Adrenal gland (tissue), 5 donors: ENCODE measurements around the gene GALR2.
"Not testable (repeated sequence)": the region's sequence is repeated elsewhere in the genome, so short reads cannot be mapped to it uniquely, and the experiment has no call there.

Source experiments
- CTCF ChIP-seq, 6 experiments: fragments of 450-650 bp in 4 of 6; fragments of 200-600 bp in 2 of 6; sonication (generic) in 1 of 6; IDR thresholded peaks; 1 replicate in 5 of 6; 2 replicates in 1 of 6; pipeline versions ENCODE4 v1.5.1 to v1.8.0; 2016 to 2021; ENCODE audit warnings: antibody characterized with exemption in 6 of 6, mild to moderate bottlenecking in 2 of 6, moderate library complexity in 1 of 6
- POLR2A ChIP-seq, 2 donors: fragments of 450-650 bp; IDR thresholded peaks; one replicate each; pipeline ENCODE4 v1.6.1; 2017; ENCODE audit warnings: antibody characterized with exemption in 2 of 2, mild to moderate bottlenecking in 2 of 2, moderate library complexity in 1 of 2
- donor health status: DM: no; HTN: no; CAD: no.

- TF ChIP-seq POLR2A, CTCF (IDR thresholded peaks at IDR 0.05): not testable (repeated sequence)
Observed at GRCh38 chr17:76044475-76045007, 30.0 kb upstream of the GALR2 start.
